ENCODE data around the gene ZNF532.
"Not testable (repeated sequence)": the region's sequence is repeated elsewhere in the genome, so short reads cannot be mapped to it uniquely, and the experiment has no call there.

Gene ZNF532

GRCh38 chr18:58911766-58912165, 47.1 kb downstream of the ZNF532 start:
- Histone ChIP-seq H3K27ac (ENCODE audit: low read length) (no peak overlapping the region), H3K36me3 (ENCODE audit: control insufficient read depth, insufficient read depth, low read length) (peaks cover 5% of the 10 kb centered on the region; the same call in 1 of the 2 replicates), H3K9me3 (ENCODE audit: control insufficient read depth, insufficient read depth, low read length) (no peaks in the 10 kb centered on the region), H3K4me3 (ENCODE audit: low read length) (no peak overlapping the region), H3K27me3 (ENCODE audit: control insufficient read depth, insufficient read depth, low read length) (no peaks in the 10 kb centered on the region), H3K4me1 (ENCODE audit: control insufficient read depth, insufficient read depth, low read length) (peaks cover 7% of the 10 kb centered on the region; the same call in 1 of the 2 replicates)
- no CpG with 5 or more reads among the region's 8 CpGs for WGBS (ENCODE audit: insufficient coverage, insufficient read length)
- no peak for DNase-seq (ENCODE audit: low read depth, low spot score)

DNA sequence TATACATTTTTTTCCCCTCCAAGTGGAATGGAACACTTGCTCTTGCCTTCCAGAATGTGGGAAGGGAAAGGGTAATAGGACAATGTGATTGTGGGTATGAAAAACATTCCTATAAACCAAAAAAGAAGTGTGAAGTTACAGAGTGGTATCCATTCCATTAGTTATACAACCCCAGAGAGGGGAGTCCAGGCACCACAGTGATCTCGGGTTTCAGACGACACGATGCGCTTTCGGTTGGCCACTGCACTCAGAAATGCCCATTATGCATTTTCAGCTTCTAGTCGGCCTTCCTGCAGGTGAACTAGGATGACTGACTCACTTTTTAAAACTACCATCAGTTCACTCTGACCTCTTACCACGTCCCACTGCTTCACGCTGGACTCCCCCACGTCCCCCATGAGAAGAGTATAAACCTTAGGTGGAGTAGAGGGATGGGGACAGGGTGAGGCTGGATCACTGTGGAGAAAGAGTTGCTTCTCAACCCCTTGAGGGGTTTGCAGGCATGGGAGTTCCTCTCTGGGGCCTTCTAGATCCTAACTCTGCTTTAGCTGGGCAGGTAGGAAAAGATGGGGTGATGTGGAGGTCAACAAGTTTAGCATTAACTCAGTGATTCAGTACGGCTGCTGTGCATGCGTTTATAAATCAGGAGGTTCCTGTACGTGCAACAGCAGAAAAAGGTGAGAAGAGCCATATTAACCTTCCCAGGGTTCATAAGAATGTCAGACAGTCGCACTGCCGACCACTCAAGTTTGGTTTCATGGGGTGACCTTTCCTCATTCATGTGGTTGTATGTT, 50.5 kb downstream of the ZNF532 start:
- no peaks in the 10 kb centered on the region for H3K27me3 ChIP-seq (ENCODE audit: control insufficient read depth, insufficient read depth, low read length)
- no peak overlapping the region for H3K4me3 ChIP-seq (ENCODE audit: low read length)
- H3K9me3 ChIP-seq (ENCODE audit: control insufficient read depth, insufficient read depth, low read length): no peaks in the 10 kb centered on the region
- H3K27ac ChIP-seq (ENCODE audit: low read length): no peak overlapping the region
- no CpG with 5 or more reads among the region's 14 CpGs for WGBS (ENCODE audit: insufficient coverage, insufficient read length)
- DNase-seq (ENCODE audit: low read depth, low spot score): no peak
- peaks cover 24% of the 10 kb centered on the region; the same call in 1 of the 2 replicates for H3K36me3 ChIP-seq (ENCODE audit: control insufficient read depth, insufficient read depth, low read length)
- H3K4me1 ChIP-seq (ENCODE audit: control insufficient read depth, insufficient read depth, low read length): peaks cover 5% of the 10 kb centered on the region; the same call in 1 of the 2 replicates

GRCh38 chr18:58915995-58916394, 51.3 kb downstream of the ZNF532 start:
- WGBS (ENCODE audit: insufficient coverage, insufficient read length): no CpG with 5 or more reads among the region's 1 CpG
- H3K4me1 ChIP-seq (ENCODE audit: control insufficient read depth, insufficient read depth, low read length): peaks cover 2% of the 10 kb centered on the region; the same call in 1 of the 2 replicates
- no peak overlapping the region for H3K4me3 ChIP-seq (ENCODE audit: low read length)
- H3K27me3 ChIP-seq (ENCODE audit: control insufficient read depth, insufficient read depth, low read length): no peaks in the 10 kb centered on the region
- no peak for DNase-seq (ENCODE audit: low read depth, low spot score)
- no peaks in the 10 kb centered on the region for H3K9me3 ChIP-seq (ENCODE audit: control insufficient read depth, insufficient read depth, low read length)
- peaks cover 22% of the 10 kb centered on the region; the same call in 1 of the 2 replicates for H3K36me3 ChIP-seq (ENCODE audit: control insufficient read depth, insufficient read depth, low read length)
- no peak overlapping the region for H3K27ac ChIP-seq (ENCODE audit: low read length)

DNA sequence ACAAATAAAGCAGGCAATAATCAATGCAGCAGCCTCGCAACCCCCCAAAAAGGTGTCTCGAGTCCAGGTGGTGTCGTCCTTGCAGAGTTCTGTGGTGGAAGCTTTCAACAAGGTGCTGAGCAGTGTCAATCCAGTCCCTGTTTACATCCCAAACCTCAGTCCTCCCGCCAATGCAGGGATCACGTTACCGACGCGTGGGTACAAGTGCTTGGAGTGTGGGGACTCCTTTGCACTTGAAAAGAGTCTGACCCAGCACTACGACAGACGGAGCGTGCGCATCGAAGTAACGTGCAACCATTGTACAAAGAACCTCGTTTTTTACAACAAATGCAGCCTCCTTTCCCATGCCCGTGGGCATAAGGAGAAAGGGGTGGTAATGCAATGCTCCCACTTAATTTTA, 55.3 kb downstream of the ZNF532 start:
- H3K4me1 ChIP-seq (ENCODE audit: control insufficient read depth, insufficient read depth, low read length); DNase-seq (ENCODE audit: low read depth, low spot score); H3K27me3 ChIP-seq (ENCODE audit: control insufficient read depth, insufficient read depth, low read length); H3K9me3 ChIP-seq (ENCODE audit: control insufficient read depth, insufficient read depth, low read length); H3K4me3 ChIP-seq (ENCODE audit: low read length); H3K27ac ChIP-seq (ENCODE audit: low read length): not testable (repeated sequence)
- no CpG with 5 or more reads among the region's 16 CpGs for WGBS (ENCODE audit: insufficient coverage, insufficient read length)
- H3K36me3 ChIP-seq (ENCODE audit: control insufficient read depth, insufficient read depth, low read length): peaks cover 22% of the 10 kb centered on the region; the same call in 1 of the 2 replicates

DNA sequence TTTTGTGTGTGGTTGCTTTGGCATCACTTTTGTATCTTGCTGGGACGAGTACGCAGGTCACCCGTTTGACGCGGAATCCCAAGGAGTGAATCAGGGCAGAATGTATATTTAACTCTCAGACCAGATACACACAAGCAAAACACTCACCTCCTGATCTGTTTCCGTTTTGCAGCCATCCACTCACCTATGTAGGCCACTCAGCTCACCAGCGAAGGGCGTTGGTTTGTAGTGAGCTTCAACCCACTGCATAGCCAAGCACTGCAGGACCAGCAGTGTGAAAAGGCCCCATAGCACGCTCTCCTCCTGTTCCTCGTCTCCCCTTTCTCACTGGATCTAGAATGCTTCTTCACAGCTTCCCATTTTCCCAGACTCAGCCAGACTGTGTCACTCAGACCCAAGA, 58.3 kb downstream of the ZNF532 start:
- H3K9me3 ChIP-seq (ENCODE audit: control insufficient read depth, insufficient read depth, low read length): no peaks in the 10 kb centered on the region
- H3K4me3 ChIP-seq (ENCODE audit: low read length): no peak overlapping the region
- no peaks in the 10 kb centered on the region for H3K27me3 ChIP-seq (ENCODE audit: control insufficient read depth, insufficient read depth, low read length)
- DNase-seq (ENCODE audit: low read depth, low spot score): no peak
- peaks cover 16% of the 10 kb centered on the region; the same call in 1 of the 2 replicates for H3K36me3 ChIP-seq (ENCODE audit: control insufficient read depth, insufficient read depth, low read length)
- H3K27ac ChIP-seq (ENCODE audit: low read length): no peak overlapping the region
- H3K4me1 ChIP-seq (ENCODE audit: control insufficient read depth, insufficient read depth, low read length): peaks cover 1% of the 10 kb centered on the region; the same call in 1 of the 2 replicates
- WGBS (ENCODE audit: insufficient coverage, insufficient read length): no CpG with 5 or more reads among the region's 10 CpGs

DNA sequence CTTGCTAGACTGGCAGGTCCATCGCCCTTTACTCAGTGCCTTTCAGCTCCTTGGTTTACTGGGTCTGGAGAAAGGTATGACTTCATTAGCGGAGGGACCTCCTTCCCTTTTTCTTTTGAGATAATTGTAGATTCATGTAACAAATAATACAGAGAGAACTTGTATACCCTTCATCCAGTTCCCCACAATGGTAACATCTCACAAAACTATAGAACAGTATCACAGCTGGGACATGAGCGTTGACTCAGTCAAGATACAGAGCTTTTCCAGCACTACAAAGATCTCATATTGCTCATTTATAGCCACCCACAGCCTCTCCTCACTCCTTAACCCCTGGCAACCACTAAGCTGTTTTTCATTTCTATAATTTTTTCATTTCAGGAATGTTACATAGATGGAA, 59.8 kb downstream of the ZNF532 start:
- H3K9me3 ChIP-seq (ENCODE audit: control insufficient read depth, insufficient read depth, low read length): no peaks in the 10 kb centered on the region
- H3K4me3 ChIP-seq (ENCODE audit: low read length): no peak overlapping the region
- DNase-seq (ENCODE audit: low read depth, low spot score): no peak
- H3K27ac ChIP-seq (ENCODE audit: low read length): no peak overlapping the region
- H3K4me1 ChIP-seq (ENCODE audit: control insufficient read depth, insufficient read depth, low read length): peaks cover 6% of the 10 kb centered on the region; the same call in 1 of the 2 replicates
- WGBS (ENCODE audit: insufficient coverage, insufficient read length): no CpG with 5 or more reads among the region's 3 CpGs
- H3K27me3 ChIP-seq (ENCODE audit: control insufficient read depth, insufficient read depth, low read length): no peaks in the 10 kb centered on the region
- peaks cover 3% of the 10 kb centered on the region; the same call in 1 of the 2 replicates for H3K36me3 ChIP-seq (ENCODE audit: control insufficient read depth, insufficient read depth, low read length)

DNA sequence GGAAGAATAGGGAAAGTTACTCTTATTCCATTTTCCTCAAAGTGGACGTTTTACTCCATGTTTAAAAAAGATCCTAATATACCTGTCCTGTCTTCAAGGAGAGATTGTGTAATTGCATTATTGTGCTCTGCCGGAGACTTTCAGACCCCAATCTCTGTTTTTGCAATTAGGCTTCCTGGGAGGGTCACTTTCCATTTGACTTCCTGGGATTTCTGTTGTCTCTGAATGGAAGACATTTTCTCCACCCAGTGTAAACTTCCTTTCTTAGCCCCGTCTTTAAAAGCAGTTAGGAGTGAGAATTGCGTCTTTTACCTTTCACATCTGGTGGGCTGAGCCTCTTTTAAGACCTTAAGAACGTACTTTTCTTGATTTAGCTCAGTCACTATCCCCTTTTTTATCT, 63.0 kb downstream of the ZNF532 start:
- Histone ChIP-seq H3K36me3 (ENCODE audit: control insufficient read depth, insufficient read depth, low read length) (no peaks in the 10 kb centered on the region; the same call in 1 of the 2 replicates), H3K4me1 (ENCODE audit: control insufficient read depth, insufficient read depth, low read length) (peaks cover 6% of the 10 kb centered on the region; the same call in 1 of the 2 replicates)

GRCh38 chr18:58928386-58928785, 63.7 kb downstream of the ZNF532 start:
- H3K36me3 ChIP-seq (ENCODE audit: control insufficient read depth, insufficient read depth, low read length): no peaks in the 10 kb centered on the region; the same call in 1 of the 2 replicates
- DNase-seq (ENCODE audit: low read depth, low spot score): no peak
- H3K4me1 ChIP-seq (ENCODE audit: control insufficient read depth, insufficient read depth, low read length): peaks cover 6% of the 10 kb centered on the region; the same call in 1 of the 2 replicates
- H3K27me3 ChIP-seq (ENCODE audit: control insufficient read depth, insufficient read depth, low read length): no peaks in the 10 kb centered on the region
- no peak overlapping the region for H3K27ac ChIP-seq (ENCODE audit: low read length)
- no peaks in the 10 kb centered on the region for H3K9me3 ChIP-seq (ENCODE audit: control insufficient read depth, insufficient read depth, low read length)
- no CpG with 5 or more reads among the region's 4 CpGs for WGBS (ENCODE audit: insufficient coverage, insufficient read length)
- no peak overlapping the region for H3K4me3 ChIP-seq (ENCODE audit: low read length)

More for the DNA sequence above, 63.0 kb downstream of the ZNF532 start:
- Histone ChIP-seq H3K9me3 (ENCODE audit: control insufficient read depth, insufficient read depth, low read length) (no peaks in the 10 kb centered on the region), H3K27me3 (ENCODE audit: control insufficient read depth, insufficient read depth, low read length) (no peaks in the 10 kb centered on the region), H3K4me3 (ENCODE audit: low read length) (no peak overlapping the region), H3K27ac (ENCODE audit: low read length) (no peak overlapping the region)
- DNase-seq (ENCODE audit: low read depth, low spot score): no peak
- no CpG with 5 or more reads among the region's 5 CpGs for WGBS (ENCODE audit: insufficient coverage, insufficient read length)

DNA sequence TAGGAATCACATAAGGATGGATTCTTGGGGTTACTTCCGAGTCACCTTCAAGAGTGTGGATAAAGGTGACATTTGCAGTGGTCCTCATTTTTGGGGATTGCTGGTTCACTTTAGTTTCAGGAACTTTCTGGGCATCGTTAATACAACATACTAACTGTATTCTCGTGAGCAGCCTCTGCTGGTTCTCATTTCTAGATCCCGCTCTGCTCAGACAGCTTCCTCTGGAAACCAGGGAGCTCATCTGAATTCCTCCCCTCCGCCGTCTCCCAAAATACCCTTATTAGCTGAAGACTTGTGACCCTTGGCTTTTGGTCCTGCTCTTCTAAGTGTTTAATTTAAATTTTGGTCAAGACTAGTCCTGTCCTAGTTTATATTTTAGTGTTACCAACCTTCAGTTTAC, 64.5 kb downstream of the ZNF532 start:
- H3K9me3 ChIP-seq (ENCODE audit: control insufficient read depth, insufficient read depth, low read length): no peaks in the 10 kb centered on the region
- no peak overlapping the region for H3K27ac ChIP-seq (ENCODE audit: low read length)
- no CpG with 5 or more reads among the region's 6 CpGs for WGBS (ENCODE audit: insufficient coverage, insufficient read length)
- H3K27me3 ChIP-seq (ENCODE audit: control insufficient read depth, insufficient read depth, low read length): no peaks in the 10 kb centered on the region
- H3K4me1 ChIP-seq (ENCODE audit: control insufficient read depth, insufficient read depth, low read length): peaks cover 6% of the 10 kb centered on the region; the same call in 1 of the 2 replicates
- no peaks in the 10 kb centered on the region for H3K36me3 ChIP-seq (ENCODE audit: control insufficient read depth, insufficient read depth, low read length)
- no peak for DNase-seq (ENCODE audit: low read depth, low spot score)
- no peak overlapping the region for H3K4me3 ChIP-seq (ENCODE audit: low read length)

DNA sequence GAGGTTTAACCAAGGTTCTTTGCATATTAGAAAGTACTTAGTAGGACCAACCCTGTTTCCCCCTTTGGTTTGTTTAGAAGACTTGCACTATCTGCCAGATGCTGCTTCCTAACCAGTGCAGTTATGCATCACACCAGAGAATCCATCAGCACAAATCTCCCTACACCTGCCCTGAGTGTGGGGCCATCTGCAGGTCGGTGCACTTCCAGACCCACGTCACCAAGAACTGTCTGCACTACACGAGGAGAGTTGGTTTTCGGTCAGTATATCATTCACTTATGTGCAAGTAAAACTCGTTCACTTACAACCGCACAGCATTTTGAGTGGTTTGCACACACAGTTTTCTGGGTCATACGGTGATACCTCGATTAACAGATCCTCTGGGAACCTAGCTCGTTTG, 69.7 kb downstream of the ZNF532 start:
- no peaks in the 10 kb centered on the region for H3K4me1 ChIP-seq (ENCODE audit: control insufficient read depth, insufficient read depth, low read length)
- peaks cover 7% of the 10 kb centered on the region; the same call in 1 of the 2 replicates for H3K36me3 ChIP-seq (ENCODE audit: control insufficient read depth, insufficient read depth, low read length)
- no peak for DNase-seq (ENCODE audit: low read depth, low spot score)
- H3K4me3 ChIP-seq (ENCODE audit: low read length): no peak overlapping the region
- H3K27me3 ChIP-seq (ENCODE audit: control insufficient read depth, insufficient read depth, low read length): no peaks in the 10 kb centered on the region
- H3K27ac ChIP-seq (ENCODE audit: low read length): no peak overlapping the region
- WGBS (ENCODE audit: insufficient coverage, insufficient read length): no CpG with 5 or more reads among the region's 9 CpGs
- H3K9me3 ChIP-seq (ENCODE audit: control insufficient read depth, insufficient read depth, low read length): no peaks in the 10 kb centered on the region
